Stimulated activated CD8-positive, alpha-beta memory T cell treated with anti-CD3 and anti-CD28 coated beads, Interleukin-4, amount 100 ng/mL, for 24 hours (primary cell): ENCODE measurements around the gene TRIAP1.
"Not testable (repeated sequence)": the region's sequence is repeated elsewhere in the genome, so short reads cannot be mapped to it uniquely, and the experiment has no call there.

Experiments
- DNase-seq: peaks from one replicate; pipeline ENCODE4 v3.0.0-alpha.2; 2020; ENCODE audit warnings: low read depth

Gene TRIAP1

DNA sequence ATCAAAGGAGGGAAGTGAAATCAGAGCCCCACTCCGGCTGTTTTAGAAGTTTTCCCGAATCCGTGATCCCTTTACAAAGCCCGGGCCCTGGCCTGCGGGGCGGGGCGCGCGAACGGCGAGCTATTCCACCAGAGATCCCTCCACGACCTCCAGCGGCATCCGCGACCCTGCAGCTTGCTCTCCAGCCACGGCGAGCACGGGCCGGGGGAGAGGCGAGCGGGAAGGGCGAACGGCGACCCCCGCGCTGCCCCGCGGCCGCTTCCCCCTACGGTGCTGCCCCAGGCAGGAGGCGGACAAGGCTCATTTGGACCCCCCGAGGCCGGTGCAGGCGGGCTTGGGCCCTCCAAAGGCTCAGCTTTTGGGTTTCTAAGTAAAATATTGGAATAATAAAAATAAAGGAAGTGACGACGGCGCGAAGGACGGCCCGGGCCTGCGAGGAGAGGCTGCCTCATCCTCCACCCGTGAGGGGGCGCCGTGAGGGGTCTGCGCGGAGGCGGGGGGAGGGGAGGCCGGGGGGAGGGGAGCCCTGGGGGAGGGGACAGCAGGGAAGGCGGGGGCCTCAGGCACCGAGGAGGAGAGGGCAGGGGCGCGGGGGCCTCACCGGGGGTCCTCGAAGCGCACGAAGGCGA, 22.8 kb upstream of the TRIAP1 start:
- peak; percentile 34 for DNase-seq

DNA sequence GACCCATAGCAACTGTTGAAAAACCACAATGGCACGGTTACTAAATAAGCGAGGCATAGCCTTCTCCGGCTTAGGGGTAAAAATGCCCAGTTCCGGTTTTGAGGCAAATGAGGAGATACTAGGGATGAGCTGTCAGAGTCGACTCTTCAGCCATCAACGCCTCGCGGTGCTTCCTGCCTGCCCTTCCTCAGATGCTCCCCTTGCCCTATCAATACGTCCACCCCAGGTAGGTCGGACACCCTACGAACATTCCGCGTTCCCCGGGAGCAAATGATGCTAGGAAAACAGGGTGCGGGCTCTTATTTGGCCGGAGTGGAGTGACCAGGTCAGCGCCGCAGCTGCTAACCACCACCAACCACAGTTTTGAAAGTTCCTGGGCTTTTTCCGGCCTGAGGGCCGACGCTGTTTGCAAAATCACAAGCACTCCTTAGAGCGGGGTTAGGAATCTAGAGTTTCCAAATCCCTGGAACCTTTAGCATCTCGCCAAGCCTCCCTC, 22.2 kb upstream of the TRIAP1 start:
- DNase-seq, result no peak

DNA sequence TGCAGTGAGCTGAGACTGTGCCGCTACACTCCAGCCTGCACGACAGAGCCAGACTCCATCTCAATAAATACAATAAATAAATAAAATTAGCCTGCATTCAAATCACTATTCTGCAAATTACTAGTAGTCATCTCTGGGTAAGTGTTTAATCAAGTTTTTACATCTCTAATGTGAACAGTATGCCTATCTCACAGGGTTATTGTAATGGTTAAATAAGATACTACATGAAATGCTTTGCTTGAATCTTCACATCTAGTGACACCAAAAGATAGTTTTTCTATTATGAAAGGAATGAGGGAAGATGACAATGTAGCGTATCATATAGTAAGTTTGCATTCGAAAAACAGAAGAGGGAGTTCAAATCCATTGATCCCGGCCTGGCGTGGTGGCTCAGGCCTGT, 21.3 kb upstream of the TRIAP1 start:
- no peak for DNase-seq

DNA sequence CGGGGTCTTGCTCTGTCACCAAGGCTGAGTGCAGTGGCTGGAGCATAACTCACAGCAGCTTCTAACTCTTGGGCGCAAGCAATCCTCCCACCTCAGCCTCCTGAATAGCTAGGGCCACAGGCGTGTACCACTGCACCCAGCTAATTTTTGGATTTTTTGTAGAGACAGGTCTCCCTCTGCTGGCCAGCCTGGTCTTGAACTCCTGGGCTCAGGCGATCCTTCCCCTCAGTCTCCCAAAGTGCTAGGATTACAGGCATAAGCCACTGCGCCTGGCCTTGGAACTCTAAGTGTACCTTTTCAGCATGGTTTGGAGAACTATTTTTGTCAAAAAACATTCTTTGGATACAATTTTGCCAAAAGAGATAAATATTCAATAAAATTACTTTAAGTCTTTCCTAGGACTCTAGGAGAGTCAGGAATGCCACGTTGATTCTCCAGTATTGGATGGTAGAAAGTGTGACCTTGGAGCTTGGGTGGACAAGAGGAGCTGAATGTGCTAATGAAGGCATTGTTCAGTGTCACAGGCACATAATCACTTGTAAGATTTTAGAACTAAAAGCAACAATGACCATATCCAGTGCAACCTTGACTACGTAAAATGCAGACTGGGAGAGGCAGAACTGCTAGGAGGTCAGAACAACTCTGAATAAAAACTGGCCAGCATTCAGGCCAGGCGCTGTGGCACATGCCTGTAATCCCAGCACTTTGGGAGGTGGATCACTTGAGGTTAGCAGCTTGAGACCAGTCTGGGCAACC, 20.6 kb upstream of the TRIAP1 start:
- DNase-seq, result no peak

DNA sequence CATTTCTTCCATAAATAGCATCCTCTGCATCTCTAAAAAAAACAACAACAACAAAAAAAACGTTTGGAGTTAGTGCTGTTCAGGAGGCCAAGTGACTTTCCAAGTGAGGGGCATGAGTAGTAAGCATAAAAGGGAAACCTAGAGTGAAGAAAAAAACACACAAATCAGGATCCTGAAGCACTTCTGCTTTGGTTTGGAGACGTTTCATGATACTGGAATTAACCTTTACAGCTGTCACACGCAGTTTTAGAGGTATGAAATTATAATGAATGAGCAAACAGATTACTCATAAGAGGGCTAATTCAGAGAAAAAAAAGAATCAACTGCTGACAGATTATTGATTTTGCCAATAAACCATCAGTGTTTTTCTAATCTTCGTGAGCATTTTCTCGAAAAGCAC, 19.6 kb upstream of the TRIAP1 start:
- no peak for DNase-seq

DNA sequence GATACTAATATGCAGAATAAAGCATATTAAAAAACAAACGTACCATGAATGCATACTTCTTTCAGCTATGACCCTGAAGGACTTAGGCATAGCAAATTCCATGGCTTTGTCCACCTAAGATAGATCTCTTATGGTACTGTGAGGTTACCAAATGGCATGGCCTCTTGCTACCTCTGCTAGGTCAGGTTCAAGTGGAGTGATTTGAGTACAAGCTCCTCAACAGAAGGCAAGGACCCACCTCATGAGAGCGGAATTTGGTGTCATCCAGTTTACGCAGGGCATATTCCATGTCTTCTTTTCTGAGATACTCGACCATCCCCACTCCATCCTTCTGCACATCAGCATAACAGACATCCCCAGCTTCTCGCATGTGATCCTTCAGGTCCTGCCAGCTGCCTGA, 17.5 kb upstream of the TRIAP1 start:
- no peak for DNase-seq

DNA sequence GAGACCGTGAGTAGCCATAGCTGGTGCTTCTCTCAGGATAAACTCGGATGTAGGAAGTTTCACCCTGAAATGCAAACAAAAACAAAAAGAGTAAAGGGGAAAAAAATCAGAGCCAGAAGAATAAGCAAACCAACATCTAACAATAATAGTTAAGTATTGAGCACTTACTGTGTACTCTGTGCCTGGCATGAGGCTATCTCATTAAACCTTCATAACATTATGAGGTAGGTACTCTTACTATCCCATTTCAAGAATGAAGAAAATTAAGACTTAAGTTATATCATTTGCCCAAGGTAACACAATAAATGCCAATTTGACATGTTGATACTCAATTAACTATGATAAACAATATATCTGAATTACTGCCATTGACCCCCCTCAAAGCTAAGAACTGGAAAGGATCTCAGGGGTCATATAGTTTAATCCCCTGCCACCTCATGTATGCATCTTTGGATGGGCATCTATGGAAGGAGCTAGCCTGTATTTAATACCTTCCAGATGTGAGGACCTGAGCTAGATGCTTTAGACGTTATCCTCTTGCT, 16.0 kb upstream of the TRIAP1 start:
- no peak for DNase-seq

DNA sequence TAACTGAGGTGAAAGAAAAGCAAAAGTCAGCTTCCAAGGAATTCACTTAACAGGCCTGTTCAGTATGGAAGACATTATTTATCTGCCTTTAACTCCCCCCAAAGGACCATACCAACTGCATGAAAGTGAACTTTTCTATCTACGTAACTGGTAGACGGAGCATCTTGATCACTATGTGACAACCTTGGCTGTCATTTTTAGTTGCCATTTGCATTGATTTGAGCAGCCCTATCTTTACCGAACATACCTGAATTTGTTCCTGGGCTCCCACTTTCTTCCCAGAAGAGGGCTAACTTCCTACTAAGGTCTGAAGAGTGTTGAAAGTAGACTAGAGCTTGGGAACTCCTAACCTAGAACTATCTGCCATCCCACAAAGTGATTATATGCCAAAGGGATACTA, 14.0 kb upstream of the TRIAP1 start:
- no peak for DNase-seq

DNA sequence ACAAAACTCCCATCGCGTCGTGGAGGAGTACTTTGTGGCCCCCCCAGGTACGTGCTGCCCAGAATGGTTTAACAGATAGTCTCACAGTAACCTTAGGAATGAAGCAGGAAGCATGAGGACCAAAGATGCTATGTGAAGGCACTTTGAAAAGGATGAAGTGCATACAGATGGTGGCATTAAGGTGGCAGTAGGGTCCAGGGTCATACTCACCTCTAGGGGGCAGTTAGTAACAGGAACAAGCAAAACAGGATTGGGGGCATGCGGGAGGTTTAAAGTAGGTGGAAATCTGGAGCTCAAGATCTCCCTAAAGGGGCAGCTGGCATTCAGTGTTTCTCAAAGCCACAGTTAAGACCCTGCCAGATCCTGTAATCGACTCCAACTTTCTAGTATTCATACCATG, 10.9 kb upstream of the TRIAP1 start:
- DNase-seq, result no peak

DNA sequence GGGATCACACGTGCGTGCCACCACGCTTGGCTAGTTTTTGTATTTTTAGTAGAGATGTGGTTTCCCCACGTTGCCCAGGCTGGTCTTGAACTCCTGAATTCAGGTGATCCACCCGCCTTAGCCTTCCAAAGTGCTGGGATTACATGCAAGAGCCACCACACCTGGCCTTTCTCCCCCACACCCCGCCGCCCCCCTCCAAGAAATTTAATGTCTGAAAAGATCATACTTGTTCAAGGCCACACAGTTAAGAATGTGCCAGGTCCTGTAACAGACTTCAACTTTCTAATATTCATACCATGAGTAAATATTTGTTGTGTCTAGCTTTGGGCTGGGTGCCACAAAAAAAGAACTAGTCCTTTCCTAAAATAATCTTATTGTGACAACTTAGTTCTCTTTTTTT, 9.1 kb upstream of the TRIAP1 start:
- DNase-seq, result no peak

DNA sequence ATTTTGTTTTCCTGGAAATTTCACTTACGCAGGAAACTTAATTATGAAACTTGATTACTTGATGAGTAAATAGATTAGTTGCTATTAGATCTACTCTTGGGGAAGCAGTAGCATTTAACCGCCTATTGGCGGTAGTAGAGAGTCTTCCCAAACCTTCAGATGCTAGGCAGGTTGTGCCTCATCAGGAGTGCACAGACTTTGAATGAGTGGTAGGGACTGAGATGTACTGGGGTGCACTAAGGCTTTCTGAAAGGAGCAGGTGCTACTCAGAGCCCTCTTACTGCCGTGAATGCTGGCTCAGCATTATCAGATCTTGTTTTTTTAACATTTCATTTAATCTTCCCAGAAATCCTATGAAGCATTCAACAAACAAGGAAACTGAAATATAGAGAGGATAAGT, 7.8 kb upstream of the TRIAP1 start:
- DNase-seq, result no peak

DNA sequence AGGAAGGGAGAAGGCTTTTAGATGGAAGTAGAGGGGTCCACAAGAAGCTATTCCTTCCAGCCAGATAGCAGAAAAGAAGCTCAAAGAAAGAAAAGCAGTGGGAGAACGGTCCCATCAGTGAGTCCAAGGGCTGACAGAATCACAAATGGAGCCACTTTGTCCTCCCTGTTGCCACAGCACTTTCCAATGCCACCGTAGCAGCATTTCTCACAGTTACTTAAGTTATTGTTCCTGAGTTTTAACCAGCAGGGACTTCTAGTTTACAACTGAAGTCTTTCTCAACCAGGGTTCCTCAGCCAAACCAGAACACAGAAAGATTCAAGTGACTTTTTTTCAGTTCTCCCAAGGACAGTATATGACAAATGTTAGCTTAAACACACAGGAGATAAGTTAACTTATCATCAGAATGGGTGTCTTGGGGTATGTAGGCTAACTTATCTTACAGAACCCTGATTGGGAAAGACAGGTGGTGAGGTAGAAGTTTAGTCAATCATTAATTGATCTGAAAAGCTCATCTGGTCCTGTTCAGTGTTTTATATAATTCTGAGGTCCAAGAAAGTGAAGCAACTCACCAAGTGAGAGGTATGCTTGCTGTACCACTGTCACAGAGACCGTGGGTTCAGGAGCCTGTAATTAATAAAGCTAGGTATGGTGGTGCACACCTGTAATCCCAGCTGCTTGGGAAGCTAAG, 7.0 kb upstream of the TRIAP1 start:
- no peak for DNase-seq

DNA sequence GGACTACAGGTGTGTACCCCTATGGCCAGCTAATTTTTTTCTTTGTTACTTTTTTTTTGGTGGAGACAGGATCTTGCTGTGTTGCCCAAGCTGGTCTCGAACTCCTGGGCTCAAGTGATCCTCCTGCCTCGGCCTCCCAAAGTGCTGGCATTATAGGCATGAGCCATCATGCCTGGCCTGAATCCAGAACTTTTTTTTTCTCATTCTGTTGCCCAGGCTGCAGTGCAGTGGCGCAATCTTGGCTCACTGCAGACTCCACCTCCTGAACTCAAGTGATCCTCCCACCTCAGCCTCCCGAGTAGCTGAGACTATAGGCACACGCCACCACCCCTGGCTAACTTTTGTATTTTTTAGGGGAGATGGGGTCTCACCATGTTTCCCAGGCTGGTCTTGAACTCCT, 6.3 kb upstream of the TRIAP1 start:
- DNase-seq, result not testable (repeated sequence)

DNA sequence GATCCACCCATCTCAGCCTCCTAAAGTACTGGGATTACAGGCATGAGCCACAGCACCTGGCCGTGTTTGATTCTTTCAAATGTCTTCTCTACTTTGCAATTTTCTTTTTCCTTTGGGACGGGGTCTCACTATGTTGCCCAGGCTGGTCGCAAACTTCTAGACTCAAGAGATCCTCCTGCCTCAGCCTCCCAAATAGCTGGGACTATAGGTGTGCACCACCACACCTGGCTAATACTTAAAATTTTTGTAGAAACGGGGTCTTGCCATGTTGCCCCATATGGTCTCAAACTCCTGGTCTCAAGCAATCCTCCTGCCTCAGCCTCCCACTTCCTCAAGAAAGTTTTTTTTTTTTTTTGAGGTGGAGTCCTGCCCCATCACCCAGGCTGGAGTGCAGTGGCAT, 1.8 kb upstream of the TRIAP1 start:
- DNase-seq, result no peak

DNA sequence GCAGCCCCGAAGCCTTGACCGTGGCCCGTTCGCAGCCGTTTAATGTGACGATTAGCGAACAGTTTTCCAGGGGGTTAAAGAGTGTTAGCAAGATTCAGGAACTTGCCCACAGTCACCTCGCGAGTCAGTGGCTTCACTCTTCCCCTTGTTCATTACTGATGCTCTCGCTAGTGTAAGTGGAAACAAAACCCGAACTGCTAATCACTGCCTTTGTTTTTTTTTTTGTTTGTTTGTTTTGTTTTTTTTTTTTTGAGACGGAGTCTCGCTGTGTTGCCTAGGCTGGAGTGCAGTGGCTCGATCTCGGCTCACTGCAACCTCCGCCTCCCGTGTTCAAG, 627 bp upstream of the TRIAP1 start:
- DNase-seq, result not testable (repeated sequence)

DNA sequence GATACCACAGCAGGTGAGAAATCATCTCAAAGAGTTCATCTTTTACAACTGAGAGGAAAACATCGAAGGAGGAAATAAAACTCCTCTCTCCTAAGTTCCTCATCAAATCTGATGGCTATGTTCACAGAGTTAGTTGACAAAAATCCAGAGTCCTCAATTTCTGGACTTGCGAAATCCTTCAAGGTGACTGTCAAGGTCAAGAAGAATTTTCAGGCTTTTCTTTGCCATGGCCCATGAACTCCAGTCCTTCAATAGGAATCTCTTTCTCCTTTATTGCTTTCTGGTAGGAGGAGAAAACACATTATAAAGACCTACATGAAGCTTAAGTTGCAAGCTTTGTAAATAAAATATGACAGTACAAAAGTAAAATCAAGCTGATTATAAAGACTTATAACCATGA, 1.5 kb downstream of the TRIAP1 start:
- no peak for DNase-seq

DNA sequence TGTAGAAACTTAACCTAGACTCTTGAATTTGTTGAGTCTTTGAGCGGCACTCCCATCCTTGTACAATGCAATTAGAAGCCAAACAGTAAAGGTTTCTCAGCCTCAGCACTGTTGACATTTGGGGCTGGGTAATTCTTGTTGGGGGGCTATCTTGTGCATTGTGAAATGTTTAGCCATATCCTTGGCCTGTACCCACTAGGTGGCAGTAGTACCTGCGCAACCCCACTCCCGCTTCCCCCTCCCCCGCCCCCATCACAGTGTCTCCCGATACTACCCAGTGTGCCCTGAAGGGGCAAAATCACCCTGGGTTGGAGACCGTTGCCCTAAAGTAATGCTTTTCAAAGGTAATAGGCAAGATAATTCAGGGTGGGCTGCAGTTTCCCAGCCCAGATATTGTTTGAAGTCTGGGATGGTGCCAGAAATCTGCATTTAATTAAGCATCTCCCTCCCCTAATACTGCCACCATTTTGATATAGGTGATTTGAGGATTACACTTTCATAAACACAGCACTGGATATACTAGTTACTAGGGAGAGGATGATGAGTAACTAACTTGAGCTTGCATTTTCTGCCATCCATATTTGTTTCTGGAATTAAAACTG, 6.4 kb downstream of the TRIAP1 start:
- peak; percentile 59 for DNase-seq

DNA sequence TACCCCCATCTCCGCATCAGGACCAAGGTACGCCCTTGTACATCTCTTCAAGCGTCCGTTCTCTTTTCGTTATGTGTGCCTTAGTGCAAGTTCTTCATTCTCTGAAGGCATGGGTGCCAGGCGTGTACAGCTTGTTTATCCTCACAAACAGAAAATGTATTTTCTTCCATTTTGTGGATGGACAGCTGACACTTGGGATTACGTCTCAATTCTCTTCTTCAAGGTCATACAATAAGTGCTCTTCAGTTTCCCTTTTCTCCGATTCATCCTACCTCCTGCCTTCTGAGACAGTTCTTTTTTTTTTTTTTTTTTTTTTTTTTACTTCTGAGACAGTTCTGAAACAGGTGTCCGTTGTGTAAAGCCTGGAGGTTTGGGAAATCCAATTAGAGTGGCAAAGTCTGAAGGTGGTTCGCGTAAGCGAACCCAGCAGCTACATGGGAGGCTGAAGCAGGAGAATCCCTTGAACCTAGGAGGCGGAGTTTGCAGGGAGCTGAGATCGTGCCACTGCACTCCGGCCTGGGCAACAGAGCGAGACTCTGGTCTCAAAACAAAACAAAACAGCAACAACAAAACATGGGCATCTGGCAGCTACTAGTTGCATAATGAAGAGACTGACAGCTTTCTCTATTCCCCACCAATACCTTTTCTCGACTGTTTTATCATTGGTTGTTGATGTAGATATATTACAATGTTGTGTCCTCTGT, 7.5 kb downstream of the TRIAP1 start:
- no peak for DNase-seq

DNA sequence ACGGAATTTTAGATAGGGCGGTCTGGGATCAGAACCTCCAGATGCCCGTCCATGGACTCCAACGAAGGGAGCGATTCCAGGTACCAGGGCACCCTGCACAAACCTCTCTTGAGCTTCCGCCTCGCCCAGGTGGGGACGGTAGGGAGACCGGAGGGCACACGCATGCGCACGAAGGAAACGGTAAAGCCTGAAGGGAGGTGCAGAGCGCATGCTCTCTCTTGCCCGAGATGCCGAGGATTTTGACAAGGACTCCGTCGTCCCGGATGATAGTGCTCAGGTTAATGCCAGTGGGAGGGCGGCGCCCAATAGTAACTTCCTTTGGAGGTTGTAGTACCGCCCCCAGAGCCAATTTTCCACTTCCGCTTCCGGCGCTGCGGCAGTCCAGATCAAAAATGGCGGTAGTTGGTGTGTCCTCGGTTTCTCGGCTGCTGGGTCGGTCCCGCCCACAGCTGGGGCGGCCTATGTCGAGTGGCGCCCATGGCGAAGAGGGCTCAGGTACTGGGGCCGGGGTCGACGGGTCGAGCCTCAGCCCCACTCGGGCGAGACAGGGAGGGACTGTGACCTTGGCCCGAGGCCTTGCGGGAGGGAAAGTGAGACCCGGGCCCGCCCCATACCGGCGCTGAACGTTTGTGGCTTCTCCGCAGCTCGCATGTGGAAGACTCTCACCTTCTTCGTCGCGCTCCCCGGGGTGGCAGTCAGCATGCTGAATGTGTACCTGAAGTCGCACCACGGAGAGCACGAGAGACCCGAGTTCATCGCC, 8.3 kb downstream of the TRIAP1 start, which contains the start of gene COX6A1:
Gene COX6A1 (plus strand): TSS at position 379 of the 760 bp plus-strand sequence. CDS start 14 bp downstream, at position 393.
- DNase-seq, result peak; percentile 95

DNA sequence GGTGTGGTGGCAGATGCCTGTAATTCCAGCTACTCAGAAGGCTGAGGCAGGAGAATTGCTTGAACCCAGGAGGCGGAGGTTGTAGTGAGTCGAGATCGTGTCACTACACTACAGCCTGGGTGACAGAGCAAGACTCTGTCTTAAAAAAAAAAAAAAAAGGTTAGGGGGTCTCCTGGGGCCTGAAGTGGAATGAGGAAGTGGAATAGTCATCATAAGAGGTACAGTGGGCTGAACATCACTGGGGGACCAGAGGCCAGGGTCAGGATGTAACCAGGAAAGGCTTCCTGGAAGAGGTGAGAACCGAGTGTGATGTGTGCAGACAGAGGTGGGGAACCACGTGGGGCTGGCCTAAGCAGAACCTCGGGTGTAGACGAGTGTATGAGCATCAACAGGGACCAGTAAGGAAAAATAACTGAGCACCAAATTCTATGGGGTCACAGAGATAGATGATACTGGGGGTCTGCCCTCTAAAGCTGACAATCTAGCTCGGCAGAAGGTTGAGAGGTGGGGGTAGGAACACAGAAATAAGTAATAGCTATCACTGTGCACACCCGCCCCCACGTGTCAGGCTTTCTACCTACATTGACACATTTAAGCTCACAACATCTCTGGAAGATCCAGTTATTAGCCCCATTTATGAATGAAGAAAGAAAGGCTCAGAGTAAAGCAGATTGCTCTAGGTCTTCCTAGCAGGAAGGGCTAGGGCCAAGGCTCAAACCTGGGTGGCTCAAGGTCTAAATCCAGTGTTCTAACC, 13.2 kb downstream of the TRIAP1 start:
- DNase-seq, result no peak
